HG03175 (cell line): ENCODE measurements around the gene ST3GAL5.
"Not testable (repeated sequence)": the region's sequence is repeated elsewhere in the genome, so short reads cannot be mapped to it uniquely, and the experiment has no call there.

Source experiments
- ATAC-seq: cut with Tn5 transposase; IDR thresholded peaks from one replicate; pipeline ENCODE4 v1.9.1; 2021; ENCODE audit warnings: mild to moderate bottlenecking, moderate library complexity; ENCODE audit not compliant: unreplicated experiment

ST3GAL5 gene

DNA sequence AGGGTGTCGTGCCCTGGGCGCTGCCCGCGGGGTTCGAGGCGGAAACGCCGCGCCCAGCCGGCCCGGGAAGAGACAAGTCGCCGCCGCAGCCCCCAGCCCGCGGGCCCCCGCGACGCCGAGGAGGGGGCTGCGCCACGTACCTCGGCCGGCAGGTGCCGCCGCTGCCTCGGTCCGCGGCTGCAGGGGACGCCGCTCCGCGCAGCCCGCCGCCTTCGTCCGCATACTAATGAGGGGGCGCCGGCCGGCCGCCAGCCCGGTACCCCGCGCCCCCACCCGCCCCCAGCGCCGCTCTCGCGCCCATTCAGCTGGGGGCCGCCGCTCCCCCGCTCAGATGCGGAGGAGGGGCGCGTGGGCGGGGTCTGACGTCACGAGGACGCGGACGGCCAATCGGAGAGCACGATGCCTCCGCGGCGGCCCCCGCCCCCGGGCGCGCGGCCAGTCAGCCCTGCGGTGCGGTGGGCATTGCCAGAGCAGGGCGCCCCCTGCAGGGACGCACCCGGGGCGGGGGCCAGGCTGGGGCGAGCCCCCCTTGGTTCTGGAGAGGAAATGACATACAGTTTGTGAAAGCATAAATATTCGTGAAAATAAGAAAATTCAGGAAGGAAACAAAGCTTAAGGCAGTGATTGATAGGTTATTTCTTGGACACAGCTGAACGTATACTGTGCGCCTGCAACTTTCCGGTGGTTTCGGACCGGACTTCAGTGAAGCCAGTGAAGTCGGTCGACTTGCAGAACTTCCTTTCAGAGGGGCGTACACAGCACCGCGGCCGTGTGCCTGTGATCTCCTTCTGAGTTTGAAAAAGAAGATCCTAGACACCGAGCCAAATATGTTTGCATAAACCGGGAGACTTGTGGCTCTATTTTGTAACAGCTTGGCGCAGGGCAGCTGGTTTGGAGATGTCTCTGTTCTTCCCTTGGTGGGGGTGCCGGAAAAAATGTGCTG, at the start of gene ST3GAL5:
TSS of gene ST3GAL5 (minus strand) at position 307 of the 943 bp plus-strand sequence. CDS start at position 222, 85 bp downstream.
- peak; percentile 88 for ATAC-seq

DNA sequence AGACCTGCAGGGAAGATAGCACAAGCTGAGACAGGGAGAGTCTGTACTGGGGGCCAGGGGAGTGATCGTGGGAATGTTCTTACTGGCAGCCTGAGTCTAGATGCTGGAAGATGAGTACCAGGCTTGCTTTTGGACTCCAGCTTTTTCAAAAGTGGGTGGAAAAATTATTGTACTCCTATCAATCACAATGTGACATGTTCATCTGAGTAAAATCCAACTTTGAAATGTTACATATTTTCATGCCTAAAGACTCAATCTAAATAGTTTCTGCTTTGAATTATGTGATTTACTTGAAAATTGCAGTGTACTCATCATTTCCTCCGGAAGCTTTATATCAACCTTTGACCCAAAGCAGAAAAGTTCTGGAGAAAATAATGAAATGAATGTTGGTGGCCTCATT, 49.7 kb upstream of the ST3GAL5 start:
- no peak for ATAC-seq

DNA sequence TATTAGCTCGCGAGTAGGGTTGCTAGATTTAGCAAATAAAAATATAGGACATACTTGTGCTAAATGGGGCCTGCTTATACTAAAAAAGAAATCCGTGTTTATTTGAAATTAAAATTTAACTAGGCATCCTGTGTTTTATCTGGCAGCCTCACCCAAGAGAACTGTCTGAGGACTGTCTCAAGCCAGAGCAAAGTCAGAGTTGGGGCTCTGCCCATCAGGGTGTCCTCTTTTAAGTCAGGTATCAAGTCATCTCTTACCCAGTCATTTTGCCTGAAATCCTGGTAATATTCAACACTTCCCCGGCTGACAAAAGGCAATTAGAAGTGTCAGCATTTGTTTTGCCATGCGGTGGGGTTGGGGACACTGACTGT, 48.3 kb upstream of the ST3GAL5 start:
- ATAC-seq: no peak

DNA sequence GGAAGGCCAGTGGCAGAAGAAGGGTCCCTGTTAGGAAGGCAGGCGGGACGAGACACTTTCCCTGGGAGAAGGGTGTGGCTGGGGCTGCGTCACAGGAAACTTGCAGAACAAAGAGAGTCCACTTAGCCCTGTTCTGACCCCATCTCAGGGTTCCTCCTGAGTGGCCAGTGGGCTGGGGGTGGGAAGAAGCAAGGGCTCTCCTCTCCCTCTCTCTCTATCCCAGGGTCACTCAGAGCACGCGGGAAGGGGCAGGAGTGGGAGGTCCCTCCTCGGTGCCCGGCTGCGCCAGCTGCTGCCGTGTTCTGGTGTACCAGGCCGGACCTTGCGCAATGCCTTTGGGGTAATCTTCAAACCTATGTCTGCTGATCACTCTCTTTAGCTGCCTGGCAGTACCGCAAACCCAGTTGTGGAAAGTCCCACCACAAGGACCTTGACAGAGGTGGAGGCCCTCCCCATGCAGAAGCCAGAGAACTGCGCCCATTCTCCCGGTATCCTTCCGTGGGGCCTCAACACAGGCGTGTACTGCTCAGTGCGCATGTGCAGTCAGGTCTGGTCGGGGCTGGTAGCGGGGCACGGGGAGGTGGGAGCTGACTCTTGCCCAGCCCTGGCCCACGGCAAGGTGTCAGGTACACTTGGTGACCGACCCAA, 47.8 kb upstream of the ST3GAL5 start:
- no peak for ATAC-seq

DNA sequence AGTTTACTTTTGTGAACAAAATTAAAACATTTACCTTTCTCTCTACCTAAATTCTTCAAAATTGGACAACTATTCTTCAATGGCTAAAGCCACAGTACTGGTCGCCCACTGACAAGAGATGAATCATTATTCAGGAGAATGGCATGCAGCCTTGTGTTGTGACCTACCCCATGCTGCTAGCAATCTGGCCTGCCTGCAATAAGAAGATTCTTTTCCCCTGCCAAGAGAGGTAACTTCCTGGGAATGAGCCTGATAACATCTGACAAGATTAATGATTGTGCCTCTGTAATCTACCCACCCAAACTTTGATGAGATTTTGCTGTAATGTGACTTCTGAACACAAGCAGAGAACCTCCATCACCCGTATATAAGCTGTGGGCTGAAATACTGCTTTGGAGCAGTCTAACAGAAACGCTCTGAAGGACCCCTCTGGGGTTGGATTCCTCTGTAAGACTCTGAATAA, 47.0 kb upstream of the ST3GAL5 start:
- no peak for ATAC-seq

DNA sequence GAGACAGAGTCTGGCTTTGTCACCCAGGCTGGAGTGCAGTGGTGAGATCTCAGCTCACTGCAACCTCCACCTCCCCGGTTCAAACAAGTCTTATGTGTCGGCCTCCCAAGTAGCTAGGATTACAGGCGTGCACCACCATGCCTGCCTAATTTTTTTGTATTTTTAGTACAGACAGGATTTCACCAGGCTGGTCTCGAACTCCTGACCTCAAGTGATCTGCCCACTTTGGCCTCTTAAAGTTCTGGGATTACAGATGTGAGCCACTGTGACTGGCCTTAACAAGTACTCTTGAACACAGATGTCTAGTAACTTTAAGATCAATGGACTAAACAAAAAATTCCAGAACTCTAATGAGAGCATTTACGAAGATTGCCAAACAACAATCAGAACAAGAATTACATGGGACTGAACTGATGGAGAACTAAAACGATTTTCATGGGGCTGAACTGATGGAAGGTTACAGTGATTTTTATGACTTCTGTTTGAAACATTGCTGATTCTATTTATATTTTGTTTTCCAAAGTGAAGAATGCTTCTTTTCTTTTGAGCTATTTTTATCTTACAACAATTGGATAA, 46.5 kb upstream of the ST3GAL5 start:
- no peak for ATAC-seq

DNA sequence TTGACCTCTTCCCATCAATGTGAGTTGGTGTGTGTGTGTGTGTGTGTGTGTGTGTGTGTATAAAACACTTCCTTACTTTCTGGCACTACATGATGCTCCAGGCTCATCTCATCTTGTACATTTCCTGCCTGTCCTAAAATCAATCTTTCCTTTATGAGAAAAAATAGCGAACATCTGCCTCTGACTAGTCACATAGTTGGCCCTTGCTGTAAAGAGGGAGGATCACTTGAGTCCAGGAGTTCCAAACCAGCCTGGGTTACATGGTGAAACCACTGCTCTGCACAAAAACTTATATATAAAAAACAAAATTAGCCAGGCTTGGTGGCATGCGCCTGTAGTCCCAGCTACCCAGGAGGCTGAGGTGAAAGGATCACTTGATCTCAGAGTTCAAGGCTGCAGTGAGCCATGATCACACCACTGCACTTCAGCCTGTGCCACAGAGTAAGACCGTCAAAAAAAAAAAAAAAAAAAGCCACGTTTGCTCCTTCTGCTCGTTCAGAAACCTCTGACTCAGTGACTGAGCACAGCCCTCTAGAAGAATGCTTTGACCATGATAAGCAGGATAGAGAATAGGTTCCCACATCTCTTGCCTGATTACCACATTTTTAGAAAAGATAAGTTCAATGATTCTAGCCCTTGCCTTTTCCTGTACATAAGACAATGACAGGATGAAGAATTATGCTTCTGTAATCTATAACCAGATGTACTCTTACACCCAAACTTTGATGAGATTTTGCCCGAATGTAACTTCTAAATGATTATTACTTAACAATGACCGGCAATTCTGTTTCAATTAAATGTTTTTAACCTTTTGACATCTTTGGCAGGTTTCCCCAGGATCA, 45.2 kb upstream of the ST3GAL5 start:
- ATAC-seq: no peak

DNA sequence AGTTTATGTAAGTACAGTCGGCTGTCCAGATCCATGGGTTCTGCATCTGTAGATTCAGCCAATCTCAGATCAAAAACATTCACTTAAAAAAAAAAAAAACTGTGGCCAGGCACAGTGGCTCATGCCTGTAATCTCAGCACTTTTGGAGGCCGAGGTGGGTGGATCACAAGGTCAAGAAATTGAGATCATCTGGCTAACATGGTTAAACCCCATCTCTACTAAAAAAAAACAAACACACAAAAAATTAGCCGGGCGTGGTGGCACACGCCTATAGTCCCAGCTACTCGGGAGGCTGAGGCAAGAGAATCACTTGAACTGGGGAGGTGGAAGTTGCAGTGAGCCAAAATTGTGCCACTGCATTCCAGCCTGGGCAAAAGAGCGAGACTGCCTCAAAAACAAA, 42.4 kb upstream of the ST3GAL5 start:
- not testable (repeated sequence) for ATAC-seq

DNA sequence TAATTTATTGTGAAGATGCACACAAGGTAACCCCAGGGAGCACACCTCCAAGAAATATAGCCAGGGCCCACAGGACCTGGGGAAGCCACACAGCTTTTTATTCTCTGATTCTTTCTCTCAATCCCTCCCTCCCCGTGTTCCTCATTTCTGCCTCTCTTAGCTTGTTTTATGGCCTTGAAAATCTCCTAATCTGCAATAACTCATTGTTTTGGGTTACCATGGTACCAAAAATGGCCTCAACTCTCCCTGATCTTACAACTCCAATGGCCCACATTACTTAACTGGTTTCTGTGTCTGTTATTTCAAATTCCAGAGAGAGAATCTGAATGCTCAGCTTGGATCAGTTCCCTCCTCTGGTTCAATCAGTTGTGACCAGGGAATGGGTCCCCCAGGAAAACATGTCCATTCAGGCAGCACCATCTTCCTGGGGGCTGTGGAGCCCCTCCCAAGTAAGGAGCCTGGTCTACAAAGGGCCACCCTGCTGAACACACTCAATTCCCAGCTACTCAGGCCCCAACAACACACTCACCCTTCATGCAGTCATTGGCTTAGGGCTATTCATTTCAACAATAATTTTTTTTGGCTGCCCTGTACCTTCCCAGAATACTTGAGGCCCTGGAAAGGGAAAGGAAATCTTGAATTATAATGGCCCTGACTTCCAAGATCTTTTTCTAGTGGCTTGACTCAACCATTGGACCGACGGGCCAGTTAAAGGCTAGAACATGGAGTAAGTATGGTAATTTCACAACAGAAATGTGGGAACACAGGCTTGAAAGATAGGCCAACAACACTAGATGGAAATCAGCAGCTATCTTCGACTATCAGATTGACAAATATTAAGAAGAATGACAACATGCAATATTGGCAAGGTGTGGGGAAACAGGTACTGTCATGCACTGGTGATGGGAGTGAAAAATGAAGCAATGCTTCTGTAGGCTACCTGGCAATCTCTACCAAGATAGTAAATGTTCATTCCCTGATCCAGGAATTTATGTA, 41.6 kb upstream of the ST3GAL5 start:
- no peak for ATAC-seq

DNA sequence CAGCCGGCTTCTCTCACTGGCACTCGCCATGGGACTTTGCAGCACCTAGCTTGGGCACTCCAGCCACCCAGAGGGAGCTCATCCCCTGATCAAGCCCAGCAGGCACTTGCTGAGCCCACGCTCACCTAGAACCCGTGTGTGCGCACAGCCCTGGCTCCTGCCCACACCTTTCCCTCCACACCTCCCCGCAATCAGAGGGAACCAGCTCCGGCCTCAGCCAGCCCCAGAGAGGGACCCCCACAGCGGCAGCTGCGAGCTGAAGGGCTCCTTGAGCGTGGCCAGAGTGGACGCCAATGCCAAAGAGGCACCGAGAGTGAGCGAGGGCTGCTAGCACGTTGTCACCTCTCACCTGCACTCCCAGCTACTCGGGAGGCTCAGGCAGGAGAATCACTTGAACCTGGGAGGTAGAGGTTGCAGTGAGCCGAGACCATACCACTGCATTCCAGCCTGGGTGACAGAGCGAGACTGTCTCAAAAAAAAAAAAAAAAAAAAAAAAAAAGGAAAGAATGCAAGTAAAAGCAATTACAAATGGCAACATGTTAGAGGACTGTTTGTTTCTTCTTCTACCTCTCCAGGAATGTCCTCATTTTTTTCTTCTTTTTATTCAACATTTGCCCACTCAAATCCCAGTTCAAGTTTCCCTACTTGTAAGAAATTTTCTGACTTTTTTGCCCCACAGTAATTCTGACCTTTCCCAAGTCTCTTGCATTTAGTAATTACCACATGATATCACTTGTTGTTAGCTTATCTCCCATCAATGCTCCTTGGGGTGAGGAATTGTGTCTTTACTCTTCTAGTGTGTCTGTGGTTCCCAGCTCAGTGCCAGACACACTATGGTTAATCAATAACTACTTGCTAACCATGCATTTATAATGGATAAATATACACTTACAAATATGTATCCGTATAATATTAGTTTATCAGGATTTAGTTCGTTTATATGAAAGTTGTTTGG, 40.6 kb upstream of the ST3GAL5 start:
- no peak for ATAC-seq

DNA sequence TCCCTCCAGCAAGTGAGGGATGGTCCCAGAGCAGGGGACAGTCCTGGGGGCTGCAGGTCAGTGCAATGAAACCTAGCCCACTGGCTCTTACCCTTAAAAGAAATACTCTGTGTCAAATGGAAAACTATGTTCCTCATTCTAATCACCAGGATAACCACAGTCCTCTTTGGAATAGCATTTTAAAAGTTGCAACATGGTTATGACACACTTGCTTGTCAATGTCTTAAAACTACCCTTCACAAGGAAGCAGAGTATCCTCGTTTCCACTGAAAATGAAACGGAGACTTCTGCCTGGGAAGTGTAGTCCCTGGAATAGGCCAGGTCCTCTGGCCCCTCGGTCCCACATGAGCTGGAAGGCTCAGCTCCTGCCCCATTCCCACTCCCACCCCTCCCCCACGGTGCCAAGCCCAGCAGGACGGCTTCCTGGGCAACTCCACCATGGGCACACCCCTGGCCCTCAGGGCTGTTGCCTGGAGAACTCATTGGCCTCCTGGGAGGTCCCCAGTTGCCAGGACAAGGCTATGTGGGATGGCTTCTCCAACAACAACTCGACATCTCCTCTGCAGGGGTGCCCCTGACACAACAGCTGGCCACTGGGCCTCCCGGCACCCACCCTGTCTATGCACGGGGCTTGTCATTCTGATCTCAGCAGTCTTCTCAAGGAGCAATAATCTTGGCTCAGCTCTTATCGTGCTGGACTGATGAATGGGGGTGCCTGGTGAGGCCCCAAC, 38.3 kb upstream of the ST3GAL5 start:
- no peak for ATAC-seq

DNA sequence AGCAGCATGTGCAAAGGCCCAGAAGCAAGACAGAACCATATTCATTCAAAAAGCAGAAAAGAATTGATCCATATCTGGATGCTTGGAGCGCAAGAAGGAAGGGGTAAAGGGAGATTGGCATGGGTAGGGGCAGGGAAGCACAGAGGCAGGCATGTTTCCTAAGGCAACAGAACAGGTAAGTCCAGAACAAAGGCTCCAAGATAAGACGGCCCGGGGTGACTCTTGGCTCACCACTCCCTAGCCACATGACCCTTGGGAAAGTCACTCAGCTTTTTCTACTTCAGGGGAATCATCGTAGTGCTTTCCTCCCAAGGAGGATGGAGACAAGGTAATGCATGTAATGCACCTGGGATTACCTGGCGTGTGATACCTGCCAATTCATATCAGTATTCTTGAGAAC, 37.7 kb upstream of the ST3GAL5 start:
- no peak for ATAC-seq

DNA sequence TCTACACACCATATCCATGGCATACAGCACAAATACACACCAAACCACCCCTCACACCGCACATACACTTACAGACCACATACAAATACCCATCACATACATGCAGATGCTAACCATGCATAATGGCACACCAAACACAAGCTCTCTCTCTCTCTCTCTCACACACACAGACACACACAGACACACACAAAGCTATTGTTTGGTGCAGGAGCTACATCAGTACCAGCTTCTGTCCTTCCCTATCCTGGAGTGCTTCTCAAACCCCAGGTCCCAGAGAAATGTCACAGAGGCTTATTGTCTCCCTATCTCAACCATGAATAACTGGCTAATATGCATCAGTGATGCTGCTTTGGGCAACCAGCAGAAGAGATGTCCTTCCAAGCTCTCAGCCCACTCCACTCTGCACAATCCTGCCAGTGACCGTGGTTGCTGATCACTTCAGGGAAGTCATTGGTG, 36.5 kb upstream of the ST3GAL5 start:
- no peak for ATAC-seq

DNA sequence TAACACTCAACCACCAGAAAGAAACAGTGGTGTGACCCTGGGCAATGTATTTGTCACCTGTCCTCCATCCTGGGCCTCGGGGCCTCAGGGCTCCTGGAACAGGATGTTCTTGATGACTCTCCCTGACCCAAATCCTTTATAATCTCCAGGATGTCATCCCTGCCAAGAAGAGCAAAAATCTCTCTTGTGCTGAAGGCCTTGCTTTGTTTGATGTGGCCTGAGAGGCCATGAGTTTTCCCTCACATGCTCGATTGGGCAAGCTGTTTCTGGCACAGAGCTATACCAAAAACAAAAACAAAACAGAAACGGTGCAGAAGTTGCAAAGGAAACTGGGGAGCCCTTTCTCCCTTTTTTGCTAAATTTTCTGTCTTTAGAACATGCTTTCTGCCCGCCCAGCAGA, 35.7 kb upstream of the ST3GAL5 start:
- no peak for ATAC-seq

DNA sequence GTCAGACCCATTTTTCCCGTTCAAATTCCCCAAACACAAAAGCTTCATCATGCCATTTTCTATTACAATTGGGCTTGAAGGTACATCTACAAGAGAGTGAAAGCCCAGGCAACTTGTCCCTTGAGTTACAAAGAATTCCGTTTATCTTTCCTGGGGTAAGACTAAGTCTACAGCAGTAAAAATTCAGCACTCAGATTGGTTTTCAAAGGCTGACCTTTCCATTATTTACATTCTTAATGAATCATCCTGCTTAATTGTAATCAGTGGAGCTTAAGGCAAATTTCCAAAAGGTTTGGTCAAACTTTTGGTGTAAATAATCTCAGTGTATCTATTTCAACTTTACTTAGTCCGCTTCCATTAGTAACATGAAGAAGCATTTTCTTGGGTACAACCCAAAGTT, 33.4 kb upstream of the ST3GAL5 start:
- no peak for ATAC-seq

DNA sequence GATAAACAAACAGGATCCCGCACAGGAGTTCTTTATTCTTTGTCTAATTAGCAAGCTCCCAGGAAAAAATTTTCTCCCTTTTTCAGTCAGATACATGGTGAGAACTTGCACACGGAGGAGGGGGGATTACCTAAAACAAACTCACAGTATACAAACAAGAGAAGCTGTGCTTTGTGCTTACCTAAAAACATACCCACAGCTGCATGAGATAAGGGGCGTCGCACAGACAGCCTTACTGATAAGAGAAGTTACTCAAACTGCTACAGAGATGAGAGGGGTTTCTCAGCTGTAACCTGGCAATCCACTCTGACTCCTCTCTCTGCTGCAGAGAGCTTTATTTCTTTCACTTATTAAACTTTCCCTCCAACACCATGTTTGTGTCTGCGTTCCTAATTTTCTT, 32.9 kb upstream of the ST3GAL5 start:
- no peak for ATAC-seq

DNA sequence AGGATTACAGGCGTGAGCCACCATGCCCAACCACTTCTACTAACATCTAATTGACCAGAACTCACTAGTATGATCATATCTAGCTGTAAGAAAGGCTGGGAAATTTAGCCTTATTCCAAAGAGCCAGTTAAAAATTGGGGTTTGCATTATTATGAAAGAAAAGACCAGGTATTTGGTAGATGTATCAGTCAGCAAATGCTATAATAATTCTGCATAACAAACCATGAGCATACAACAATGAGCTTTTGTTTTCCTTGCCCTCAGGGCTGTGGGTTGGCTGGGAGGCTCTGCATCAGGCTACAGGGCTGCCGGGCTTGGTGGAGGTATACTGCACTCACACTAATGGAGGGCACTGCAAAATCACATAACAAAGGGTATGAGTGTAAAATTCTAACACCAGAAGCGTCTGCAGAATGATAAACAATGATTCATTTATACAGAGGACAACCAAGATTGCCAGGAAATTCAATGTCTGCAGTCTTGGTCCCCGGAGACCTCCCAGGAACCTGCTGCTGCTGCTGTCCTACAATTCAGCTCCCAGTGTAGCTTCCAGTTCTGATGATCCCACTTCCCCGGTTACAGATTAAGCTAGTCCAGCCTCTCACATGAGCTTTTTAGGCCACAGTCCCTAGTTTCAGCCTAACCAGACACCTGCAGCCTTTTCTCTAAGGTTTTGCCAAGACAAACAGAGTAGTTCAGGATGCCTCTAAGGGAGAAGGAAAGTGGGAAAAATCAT, 32.2 kb upstream of the ST3GAL5 start:
- no peak for ATAC-seq
